Astrocyte (in vitro differentiated cells and primary cell): ENCODE measurements around the gene KCNIP2.

Experiments
- CTCF ChIP-seq: IDR thresholded peaks from 2 replicates; pipeline ENCODE4 v1.5.1; 2011; ENCODE audit warnings: low read depth, mild to moderate bottlenecking, inconsistent platforms, low read length, moderate library complexity; ENCODE audit not compliant: insufficient read depth
- EZH2 ChIP-seq: IDR thresholded peaks from 2 replicates; pipeline ENCODE4 v1.6.1; 2012; ENCODE audit warnings: mild to moderate bottlenecking, low read length, inconsistent platforms; ENCODE audit not compliant: insufficient read depth

GRCh38 chr10:101789686-101790085 is 53.9 kb downstream of the KCNIP2 start:
- TF ChIP-seq CTCF (no peak), EZH2 (no peak)
